AG20443 (cell line): ENCODE results near the gene NBDY.

Experiments
- DNase-seq: peaks from one replicate; pipeline ENCODE4 v3.0.0; 2012; ENCODE audit warnings: low spot score, mixed read lengths

Gene NBDY

GRCh38 chrX:56785442-56785841 is 56.4 kb downstream of the NBDY start:
- no peak for DNase-seq

GRCh38 chrX:56786889-56787733 is 58.1 kb downstream of the NBDY start:
- no peak for DNase-seq

GRCh38 chrX:56787734-56788152 is 58.7 kb downstream of the NBDY start:
- DNase-seq = no peak

- DNase-seq = no peak
Observed at GRCh38 chrX:56788229-56788628, 59.2 kb downstream of the NBDY start.

GRCh38 chrX:56788717-56789122 is 59.7 kb downstream of the NBDY start:
- DNase-seq = no peak

- no peak for DNase-seq
Observed at GRCh38 chrX:56789518-56790070, 60.6 kb downstream of the NBDY start.

- DNase-seq = no peak
Observed at GRCh38 chrX:56790778-56791177, 61.7 kb downstream of the NBDY start.

GRCh38 chrX:56791456-56791855 is 62.4 kb downstream of the NBDY start:
- DNase-seq = no peak

- no peak for DNase-seq
Observed at GRCh38 chrX:56792270-56793111, 63.4 kb downstream of the NBDY start.

- DNase-seq = no peak
Observed at GRCh38 chrX:56793112-56793430, 64.0 kb downstream of the NBDY start.

GRCh38 chrX:56793521-56794320 is 64.7 kb downstream of the NBDY start:
- peak; percentile 13 for DNase-seq

GRCh38 chrX:56794404-56795230 is 65.6 kb downstream of the NBDY start:
- no peak for DNase-seq

- DNase-seq = no peak
Observed at GRCh38 chrX:56795309-56795868, 66.3 kb downstream of the NBDY start.

- no peak for DNase-seq
Observed at GRCh38 chrX:56796641-56797395, 67.8 kb downstream of the NBDY start.

- DNase-seq = peak; percentile 14
Observed at GRCh38 chrX:56797574-56798338, 68.7 kb downstream of the NBDY start.

GRCh38 chrX:56798339-56798711 is 69.3 kb downstream of the NBDY start:
- no peak for DNase-seq

- no peak for DNase-seq
Observed at GRCh38 chrX:56798866-56799758, 70.1 kb downstream of the NBDY start.

GRCh38 chrX:56800307-56800706 is 71.3 kb downstream of the NBDY start:
- no peak for DNase-seq
